K562 (cell line): ENCODE results near the gene SMYD1.

ENCODE experiments used
- C11orf30 ChIP-seq: fragments of 450-650 bp; IDR thresholded peaks from 2 replicates; pipeline ENCODE4 v1.6.1; 2016; ENCODE audit warnings: low read depth, mild to moderate bottlenecking
- CBX3 ChIP-seq, 2 experiments: IDR thresholded peaks; 1 replicate in 1 of 2; 2 replicates in 1 of 2; pipeline ENCODE4 v1.6.1; 2012; ENCODE audit warnings: inconsistent platforms in 2 of 2, low read length in 2 of 2, borderline replicate concordance in 1 of 2, control low read depth in 1 of 2
- CHCHD3 ChIP-seq: fragments of 250-450 bp; sonication (Bioruptor Pico); IDR thresholded peaks from 2 replicates; pipeline ENCODE4 v2.1.2; 2022; ENCODE audit warnings: mild to moderate bottlenecking
- CREB1 ChIP-seq, 2 experiments: sonication (generic) in 1 of 2; formaldehyde crosslinking in 1 of 2; IDR thresholded peaks; 2 replicates each; pipeline versions ENCODE4 v1.6.1 to v1.8.0; 2012 to 2022; ENCODE audit warnings: inconsistent platforms in 1 of 2, mild to moderate bottlenecking in 1 of 2, missing genetic modification reagents in 1 of 2, moderate library complexity in 1 of 2
- CTCF ChIP-seq, 3 experiments: IDR thresholded peaks in 2 of 3; conservative IDR thresholded peaks in 1 of 3; 2 replicates each; pipeline ENCODE4 v1.5.1; 2011 to 2012; ENCODE audit warnings: low read length in 3 of 3, mild to moderate bottlenecking in 3 of 3, control low read depth in 2 of 3, improper control_type of control experiment in 1 of 3, inconsistent platforms in 1 of 3, low read depth in 1 of 3, mixed read lengths in 1 of 3, moderate library complexity in 1 of 3; ENCODE audit not compliant: insufficient read depth in 2 of 3
- GTF2B ChIP-seq: IDR thresholded peaks from 2 replicates; pipeline ENCODE4 v1.6.1; 2011; ENCODE audit not compliant: insufficient read length; ENCODE audit errors: extremely low read depth
- NRF1 ChIP-seq, 2 experiments: fragments of 450-650 bp; IDR thresholded peaks in 1 of 2; conservative IDR thresholded peaks in 1 of 2; 2 replicates each; pipeline ENCODE4 v1.6.1; 2014; ENCODE audit warnings: mild to moderate bottlenecking in 2 of 2
- PRPF4 ChIP-seq: fragments of 200-400 bp; formaldehyde crosslinking; IDR thresholded peaks from one replicate; pipeline ENCODE4 v1.6.1; 2017; ENCODE audit warnings: low read length, low read depth, mild to moderate bottlenecking; ENCODE audit not compliant: insufficient read depth, poor library complexity, severe bottlenecking
- RAD21 ChIP-seq, 2 experiments: fragments of 250-450 bp in 1 of 2; fragments of 450-650 bp in 1 of 2; sonication (Bioruptor Pico) in 1 of 2; formaldehyde crosslinking in 1 of 2; IDR thresholded peaks in 1 of 2; conservative IDR thresholded peaks in 1 of 2; 2 replicates each; pipeline versions ENCODE4 v1.4.0 to v1.8.0; 2020 to 2022; ENCODE audit warnings: mild to moderate bottlenecking in 2 of 2, moderate library complexity in 1 of 2
- RNF2 ChIP-seq: sonication (generic); IDR thresholded peaks from 2 replicates; pipeline ENCODE4 v1.6.1; 2016
- ZBTB49 ChIP-seq: sonication (generic); formaldehyde crosslinking; IDR thresholded peaks from 2 replicates; pipeline ENCODE4 v1.8.0; 2022; ENCODE audit warnings: missing genetic modification reagents, mild to moderate bottlenecking, borderline replicate concordance
- ZC3H4 ChIP-seq: sonication (generic); formaldehyde crosslinking; IDR thresholded peaks from 2 replicates; pipeline ENCODE4 v1.9.0; 2021; ENCODE audit warnings: missing genetic modification reagents, borderline replicate concordance
- ZNF175 ChIP-seq: fragments of 200-800 bp; sonication (Bioruptor generic); IDR thresholded peaks from 2 replicates; pipeline ENCODE4 v1.6.1; 2016; ENCODE audit warnings: low read depth, mild to moderate bottlenecking, missing genetic modification characterization, missing compliant biosample characterization

- TF ChIP-seq PRPF4 (no peak), RAD21 (CRISPR knock-in tag; conservative IDR thresholded peaks at IDR 0.05 in 1 of 2, IDR thresholded peaks at IDR 0.05 in 1 of 2) (no peak), CREB1 (IDR thresholded peaks at IDR 0.05) (no peak), CREB1 (CRISPR knock-in tag; IDR thresholded peaks at IDR 0.05) (no peak), NRF1 (conservative IDR thresholded peaks at IDR 0.05 in 1 of 2, IDR thresholded peaks at IDR 0.05 in 1 of 2) (no peak), RNF2 (no peak), CTCF (IDR thresholded peaks at IDR 0.05 in 2 of 3, conservative IDR thresholded peaks at IDR 0.05 in 1 of 3; ENCODE audit: insufficient read depth in 2 of 3, low read depth in 1 of 3, low read length in 3 of 3) (no peak), GTF2B (no peak), ZBTB49 (CRISPR knock-in tag) (no peak), ZNF175 (no peak), ZC3H4 (CRISPR knock-in tag) (no peak), C11orf30 (no peak), CBX3 (IDR thresholded peaks at IDR 0.05; ENCODE audit: borderline replicate concordance in 1 of 2, low read length in 2 of 2) (no peak), CHCHD3 (CRISPR knock-in tag) (no peak)
Observed at GRCh38 chr2:88051792-88052191, 15.8 kb upstream of the SMYD1 start.
